Muscle layer of duodenum (tissue), 2 donors: Measurements from ENCODE around the gene CAMTA2.

Experiments used
- H3K27ac ChIP-seq: one replicate; pipeline ENCODE4 v1.7.0; 2013; ENCODE audit warnings: mild to moderate bottlenecking, low read length
- H3K27me3 ChIP-seq: one replicate; pipeline ENCODE4 v1.7.0; 2013; ENCODE audit warnings: low read depth, mild to moderate bottlenecking, control low read depth, low read length
- H3K36me3 ChIP-seq, 2 donors: one replicate each; pipeline ENCODE4 v1.7.0; 2013; ENCODE audit warnings: low read length in 2 of 2, control low read depth in 1 of 2, mild to moderate bottlenecking in 1 of 2; ENCODE audit not compliant: insufficient read depth in 2 of 2, control insufficient read depth in 1 of 2
- H3K4me1 ChIP-seq, 2 donors: one replicate each; pipeline ENCODE4 v1.7.0; 2013; ENCODE audit warnings: low read length in 2 of 2, mild to moderate bottlenecking in 2 of 2, control low read depth in 1 of 2, moderate library complexity in 1 of 2; ENCODE audit not compliant: insufficient read depth in 2 of 2, control insufficient read depth in 1 of 2
- H3K4me3 ChIP-seq, 2 donors: one replicate each; pipeline ENCODE4 v1.7.0; 2013; ENCODE audit warnings: low read length in 2 of 2, low read depth in 1 of 2, mild to moderate bottlenecking in 1 of 2
- H3K9me3 ChIP-seq, 2 donors: one replicate each; pipeline ENCODE4 v1.7.0; 2013; ENCODE audit warnings: low read length in 2 of 2, control low read depth in 1 of 2, mild to moderate bottlenecking in 1 of 2; ENCODE audit not compliant: control insufficient read depth in 1 of 2
- donor health status: healthy.

CAMTA2 gene

DNA sequence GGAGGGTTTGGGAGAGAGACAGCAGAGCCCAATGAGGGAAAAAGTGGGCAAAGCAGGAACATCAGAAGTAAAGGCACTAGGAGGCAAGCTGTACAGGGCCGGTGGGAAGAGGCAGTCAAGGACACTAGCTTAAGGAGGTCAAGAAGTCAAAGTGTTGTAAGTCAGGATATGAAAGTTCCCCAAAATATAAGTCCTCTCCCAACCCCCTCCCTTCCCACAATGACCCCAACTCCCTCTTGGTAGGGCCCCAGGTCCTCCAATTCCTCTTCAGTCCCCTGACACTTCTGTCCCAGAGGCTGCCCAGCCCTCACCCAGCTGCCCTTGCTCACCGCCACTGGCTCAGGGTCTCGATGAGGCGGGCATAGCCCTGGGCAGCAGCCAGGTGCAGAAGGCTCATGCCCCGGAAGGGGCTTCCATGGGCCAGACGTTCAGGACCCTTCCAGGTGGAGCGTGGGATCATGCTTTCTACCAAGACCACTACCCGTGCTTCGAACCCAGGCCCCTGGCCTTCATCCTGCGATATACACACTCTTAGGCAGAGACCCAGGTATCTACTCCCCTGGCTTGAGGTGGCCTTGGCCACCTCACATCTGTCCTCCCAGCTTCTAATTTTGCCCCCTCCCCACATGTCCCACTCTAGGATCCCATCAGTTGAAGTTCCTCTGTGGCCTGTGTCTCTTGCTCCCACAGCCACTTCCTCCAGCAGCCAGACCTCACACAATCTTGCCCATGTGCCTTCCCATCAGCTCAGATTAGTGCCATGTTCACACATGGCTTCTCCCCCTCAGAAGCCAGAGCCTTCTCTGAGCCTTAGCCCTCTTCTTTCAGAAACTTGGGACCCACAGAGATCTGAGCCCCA, 14.0 kb downstream of the CAMTA2 start:
- H3K36me3 ChIP-seq = peaks cover 53 to 57% of the 10 kb centered on the region in 2 donors
- no peak overlapping the region for H3K27ac ChIP-seq
- no peak overlapping the region for H3K4me3 ChIP-seq
- no peaks in the 10 kb centered on the region for H3K9me3 ChIP-seq
- H3K27me3 ChIP-seq = no peaks in the 10 kb centered on the region
- peaks cover 10 to 39% of the 10 kb centered on the region in 2 donors for H3K4me1 ChIP-seq

GRCh38 chr17:4972752-4973151, 14.7 kb downstream of the CAMTA2 start:
- H3K27ac ChIP-seq = no peak overlapping the region
- H3K4me1 ChIP-seq = peaks cover 11 to 42% of the 10 kb centered on the region in 2 donors
- H3K4me3 ChIP-seq = no peak overlapping the region
- peaks cover 46 to 51% of the 10 kb centered on the region in 2 donors for H3K36me3 ChIP-seq
- H3K27me3 ChIP-seq = no peaks in the 10 kb centered on the region
- no peaks in the 10 kb centered on the region for H3K9me3 ChIP-seq

- H3K4me1 ChIP-seq = peaks cover 11 to 42% of the 10 kb centered on the region in 2 donors
- no peak overlapping the region for H3K4me3 ChIP-seq
- peaks cover 42 to 49% of the 10 kb centered on the region in 2 donors for H3K36me3 ChIP-seq
- H3K27ac ChIP-seq = peak overlapping the region; percentile 39
- no peaks in the 10 kb centered on the region for H3K27me3 ChIP-seq
- H3K9me3 ChIP-seq = no peaks in the 10 kb centered on the region
These were observed 15.2 kb downstream of the CAMTA2 start for GRCh38 chr17:4972322-4972721.

DNA sequence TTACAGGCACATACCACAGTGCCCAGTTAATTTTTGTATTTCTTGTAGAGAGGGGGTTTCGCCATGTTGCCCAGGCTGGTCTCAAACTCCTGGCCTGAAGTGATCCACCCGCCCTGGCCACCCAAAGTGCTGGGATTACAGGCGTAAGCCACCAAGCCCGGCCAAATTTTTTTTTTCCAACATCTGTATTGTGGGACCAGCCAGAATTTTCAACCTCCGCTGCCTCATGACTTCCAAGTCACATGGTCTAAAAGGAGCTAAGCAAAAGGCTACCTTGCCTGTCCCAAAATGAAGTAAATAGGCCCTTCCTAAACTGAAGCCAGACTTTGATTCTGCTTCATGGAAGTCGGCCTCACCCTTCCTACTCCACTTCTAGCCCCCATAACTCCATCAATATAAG, 15.6 kb downstream of the CAMTA2 start:
- Histone ChIP-seq H3K4me1 (peaks cover 11 to 42% of the 10 kb centered on the region in 2 donors), H3K4me3 (no peak overlapping the region), H3K27me3 (no peaks in the 10 kb centered on the region), H3K27ac (peak overlapping the region; percentile 39), H3K36me3 (peaks cover 38 to 45% of the 10 kb centered on the region in 2 donors), H3K9me3 (no peaks in the 10 kb centered on the region)

DNA sequence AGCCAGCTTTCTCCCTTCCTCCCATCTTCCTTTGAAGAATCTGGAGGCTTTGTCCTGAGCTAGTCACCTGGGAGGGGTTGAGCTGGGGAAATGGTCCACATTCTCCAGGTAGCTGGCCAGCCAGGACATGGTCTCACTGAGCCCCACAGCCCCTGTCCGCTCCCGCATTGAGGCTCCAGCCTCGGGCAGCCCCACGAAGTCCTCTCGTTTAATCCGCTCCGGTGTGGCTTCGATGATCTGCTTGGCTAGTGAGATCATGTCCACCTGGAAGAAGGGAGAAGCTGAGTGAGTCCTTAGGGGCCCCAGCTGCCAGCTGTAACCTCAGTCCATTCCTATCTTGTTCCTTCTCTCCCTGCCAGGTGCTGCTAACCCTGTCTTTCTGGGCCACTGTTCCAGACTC, 17.2 kb downstream of the CAMTA2 start:
- no peaks in the 10 kb centered on the region for H3K27me3 ChIP-seq
- H3K9me3 ChIP-seq = no peaks in the 10 kb centered on the region
- H3K4me3 ChIP-seq = no peak overlapping the region
- peak overlapping the region; percentile 89 for H3K27ac ChIP-seq
- H3K36me3 ChIP-seq = peaks cover 35 to 46% of the 10 kb centered on the region in 2 donors
- H3K4me1 ChIP-seq = peaks cover 15 to 46% of the 10 kb centered on the region in 2 donors

DNA sequence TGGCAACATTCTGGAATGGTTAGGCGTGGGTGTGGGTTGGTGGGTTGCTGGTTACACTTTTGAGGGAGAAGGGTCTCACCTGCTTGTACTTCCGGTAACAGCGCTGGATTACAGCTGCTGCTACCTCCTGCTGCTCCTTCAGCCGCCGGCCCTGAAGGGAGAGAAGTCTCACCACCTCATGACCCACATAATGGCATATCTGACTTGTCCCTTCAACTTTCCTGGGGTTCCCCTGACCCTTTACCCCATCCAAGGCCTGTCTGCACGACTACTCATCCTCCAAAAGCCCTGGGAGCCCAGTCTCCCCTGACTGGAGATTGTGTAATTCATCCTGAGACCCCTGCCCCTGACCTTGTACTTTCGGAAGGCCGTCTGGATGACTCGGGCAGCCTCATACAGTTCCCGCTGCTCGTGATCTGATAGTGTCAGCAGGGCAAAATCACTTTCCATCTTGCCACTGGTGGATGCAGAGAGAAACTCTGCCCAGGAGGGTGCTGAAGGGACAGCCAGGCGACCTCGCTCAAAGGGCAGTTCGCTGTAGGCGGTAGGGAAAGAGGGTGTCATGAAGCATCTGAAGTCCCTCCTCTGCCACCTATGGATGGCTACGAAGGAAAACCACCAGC, 17.8 kb downstream of the CAMTA2 start:
- H3K27ac ChIP-seq = peak overlapping the region; percentile 89
- H3K4me3 ChIP-seq = peak overlapping the region; percentile 72 to 90
- H3K27me3 ChIP-seq = no peaks in the 10 kb centered on the region
- H3K36me3 ChIP-seq = peaks cover 35 to 41% of the 10 kb centered on the region in 2 donors
- H3K9me3 ChIP-seq = no peaks in the 10 kb centered on the region
- peaks cover 15 to 47% of the 10 kb centered on the region in 2 donors for H3K4me1 ChIP-seq

DNA sequence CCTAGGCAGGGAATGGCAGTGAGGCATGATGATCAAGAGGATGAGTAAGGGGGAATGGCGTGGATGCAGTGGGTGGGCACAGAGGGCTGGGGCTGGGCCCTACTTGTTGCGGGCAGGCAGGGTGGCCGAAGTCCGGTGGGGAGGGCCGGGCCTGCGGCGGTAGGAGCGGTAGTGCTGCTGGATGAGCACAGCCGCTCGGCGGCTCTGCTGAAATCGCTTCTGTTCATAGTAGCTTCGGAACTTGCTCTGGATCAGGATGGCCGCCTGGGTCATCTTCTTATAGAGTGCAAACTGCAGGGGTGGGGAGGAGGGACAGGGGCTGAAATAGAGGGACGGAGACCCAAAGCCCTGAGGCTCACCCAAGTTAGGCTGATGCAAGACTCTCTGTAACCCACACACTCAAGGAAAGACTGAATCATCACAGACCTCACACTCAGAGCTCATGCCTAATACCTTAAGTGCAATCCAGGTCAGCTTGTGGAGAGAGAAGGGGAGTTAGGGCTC, 18.4 kb downstream of the CAMTA2 start:
- peaks cover 15 to 46% of the 10 kb centered on the region in 2 donors for H3K4me1 ChIP-seq
- H3K36me3 ChIP-seq = peaks cover 32 to 36% of the 10 kb centered on the region in 2 donors
- H3K27ac ChIP-seq = peak overlapping the region; percentile 89
- no peaks in the 10 kb centered on the region for H3K27me3 ChIP-seq
- H3K4me3 ChIP-seq = peak overlapping the region; percentile 72 to 90
- no peaks in the 10 kb centered on the region for H3K9me3 ChIP-seq

DNA sequence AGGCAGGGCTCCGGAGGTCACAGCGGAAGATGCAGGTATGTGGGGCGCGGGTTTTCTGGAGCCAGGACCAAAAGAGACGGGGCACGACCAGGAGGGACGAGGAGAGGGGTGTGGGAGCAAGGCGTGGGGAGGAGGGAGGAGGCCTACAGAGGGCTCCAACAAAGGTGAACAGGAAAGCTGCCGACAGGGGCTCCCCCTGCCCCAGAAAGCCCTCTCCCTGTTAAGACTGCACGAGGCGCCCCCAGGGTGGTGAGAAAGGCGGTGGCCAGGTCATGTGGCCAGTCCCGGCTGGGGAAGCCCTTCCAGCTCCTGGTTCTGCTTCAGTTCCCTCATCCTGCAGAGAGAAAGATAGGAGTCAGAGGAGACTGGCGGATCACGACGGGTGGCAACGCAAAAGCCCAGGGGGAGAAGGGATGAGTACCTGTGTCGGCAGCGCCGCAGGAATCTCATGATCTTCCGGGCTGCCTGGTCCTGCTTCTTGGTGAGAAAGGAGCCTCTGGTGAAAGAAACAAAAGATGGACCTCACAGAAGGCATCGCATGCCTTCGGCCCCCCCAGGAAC, 18.9 kb downstream of the CAMTA2 start:
- Histone ChIP-seq H3K27ac (peak overlapping the region; percentile 89), H3K4me3 (peak overlapping the region; percentile 72 to 90), H3K27me3 (no peaks in the 10 kb centered on the region), H3K9me3 (no peaks in the 10 kb centered on the region), H3K4me1 (peaks cover 15 to 40% of the 10 kb centered on the region in 2 donors), H3K36me3 (peaks cover 28 to 32% of the 10 kb centered on the region in 2 donors)

- Histone ChIP-seq H3K9me3 (no peaks in the 10 kb centered on the region), H3K27ac (peak within 1 kb of the TSS; percentile 98), H3K4me1 (peaks cover 15 to 33% of the 10 kb centered on the region in 2 donors), H3K36me3 (peaks cover 22 to 24% of the 10 kb centered on the region in 2 donors), H3K4me3 (peak within 1 kb of the TSS; percentile 72 to 90), H3K27me3 (no peaks in the 10 kb centered on the region)
These were observed 19.7 kb downstream of the CAMTA2 start, which contains the start of gene SPAG7 for GRCh38 chr17:4967539-4968485. Gene SPAG7, minus strand, starts transcription at chr17:4967817. Its CDS starts 13 bp downstream, at chr17:4967804.

DNA sequence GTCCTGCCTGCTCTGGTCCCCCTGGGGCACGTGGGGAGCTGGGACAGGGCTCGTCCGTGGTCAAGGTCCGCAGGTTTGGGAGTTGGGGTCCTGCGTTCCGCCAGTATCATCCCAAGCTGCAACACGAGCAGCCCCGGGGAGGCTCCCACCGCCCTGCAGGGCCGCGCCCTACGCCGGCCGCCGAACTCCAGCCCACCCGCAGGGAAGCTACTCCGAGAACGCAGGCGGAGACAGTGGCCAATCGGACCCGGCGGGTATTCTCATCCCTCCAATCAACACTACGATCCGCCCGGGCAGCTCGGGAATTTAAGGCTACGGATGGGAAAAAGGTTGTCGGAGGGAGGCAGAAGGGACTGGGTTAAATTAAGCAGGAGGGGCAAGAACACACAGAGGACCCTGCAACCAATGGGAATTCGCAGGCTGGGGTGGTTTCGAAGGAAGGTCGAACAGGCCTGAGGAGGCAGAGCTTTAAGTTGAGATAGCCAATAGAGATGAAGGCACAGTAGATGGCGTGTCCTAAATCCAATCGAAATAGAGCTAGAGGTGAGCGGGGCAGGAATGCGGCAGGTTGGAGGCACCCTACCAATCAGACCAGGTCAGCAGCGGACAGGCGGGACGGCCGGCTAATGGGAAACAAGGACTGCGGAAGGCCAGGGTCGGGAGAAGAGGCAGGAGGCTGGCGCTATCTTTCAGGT, 20.5 kb downstream of the CAMTA2 start:
- H3K27me3 ChIP-seq = no peaks in the 10 kb centered on the region
- H3K27ac ChIP-seq = peak overlapping the region; percentile 98
- H3K9me3 ChIP-seq = no peaks in the 10 kb centered on the region
- H3K36me3 ChIP-seq = peaks cover 13 to 16% of the 10 kb centered on the region in 2 donors
- peak overlapping the region; percentile 72 to 90 for H3K4me3 ChIP-seq
- peaks cover 15 to 32% of the 10 kb centered on the region in 2 donors for H3K4me1 ChIP-seq
